ENCODE measurements around the gene NCBP3. TPM values are rescaled to one million over a fixed set of nuclear protein-coding genes. Genes with fewer than 3 reads are reported as not detected.

Gene NCBP3
- total RNA-seq, 2 donors from 2014 or later, result 14.8 to 370 TPM

GRCh38 chr17:3880983-3881382 lies 34.9 kb upstream of the NCBP3 start:
- Histone ChIP-seq H3K9me3 (no peaks in the 10 kb centered on the region), H3K4me1 (replicated peaks) (no peaks in the 10 kb centered on the region), H3K36me3 (no peaks in the 10 kb centered on the region)

GRCh38 chr17:3879591-3880417 lies 33.8 kb upstream of the NCBP3 start:
- no peak overlapping the region for H3K27ac ChIP-seq
- intact Hi-C loops (cut with DNase I), result no loop called here
- H3K9me3 ChIP-seq, result no peaks in the 10 kb centered on the region
- DNase-seq (ENCODE audit: low spot score), result no peak
- TF ChIP-seq CTCF (IDR thresholded peaks at IDR 0.05) (no peak), POLR2AphosphoS5 (IDR thresholded peaks at IDR 0.05) (no peak), POLR2A (IDR thresholded peaks at IDR 0.05) (no peak)
- no peaks in the 10 kb centered on the region for H3K36me3 ChIP-seq
- H3K27me3 ChIP-seq (replicated peaks; ENCODE audit: insufficient read depth), result no peaks in the 10 kb centered on the region
- no peaks in the 10 kb centered on the region for H3K4me1 ChIP-seq (replicated peaks)
- 53% methylated on average over 24 of the region's 25 CpGs for WGBS
- no peak overlapping the region for H3K4me3 ChIP-seq

More at GRCh38 chr17:3880983-3881382, 34.9 kb upstream of the NCBP3 start:
- Histone ChIP-seq H3K4me3 (no peak overlapping the region), H3K27ac (no peak overlapping the region), H3K27me3 (replicated peaks; ENCODE audit: insufficient read depth) (no peaks in the 10 kb centered on the region)
- intact Hi-C loops (cut with DNase I), result no loop called here
- no peak for TF ChIP-seq CTCF (IDR thresholded peaks at IDR 0.05)
- no peak for TF ChIP-seq POLR2A (IDR thresholded peaks at IDR 0.05)
- TF ChIP-seq POLR2AphosphoS5 (IDR thresholded peaks at IDR 0.05), result no peak
- WGBS, result 95% methylated on average over 7 of the region's 7 CpGs
- no peak for DNase-seq (ENCODE audit: low spot score)

- no peak for TF ChIP-seq POLR2AphosphoS5 (IDR thresholded peaks at IDR 0.05)
- TF ChIP-seq CTCF (IDR thresholded peaks at IDR 0.05), result no peak
- TF ChIP-seq POLR2A (IDR thresholded peaks at IDR 0.05), result no peak
- DNase-seq (ENCODE audit: low spot score), result no peak
- intact Hi-C loops (cut with DNase I), result no loop called here
- 44% methylated on average over 5 of the region's 5 CpGs for WGBS
- H3K36me3 ChIP-seq, result no peaks in the 10 kb centered on the region
- H3K27me3 ChIP-seq (replicated peaks; ENCODE audit: insufficient read depth), result no peaks in the 10 kb centered on the region
- H3K4me1 ChIP-seq (replicated peaks), result no peaks in the 10 kb centered on the region
- H3K4me3 ChIP-seq, result no peak overlapping the region
- no peaks in the 10 kb centered on the region for H3K9me3 ChIP-seq
- no peak overlapping the region for H3K27ac ChIP-seq
Observed at GRCh38 chr17:3879186-3879585, 33.1 kb upstream of the NCBP3 start.

DNA sequence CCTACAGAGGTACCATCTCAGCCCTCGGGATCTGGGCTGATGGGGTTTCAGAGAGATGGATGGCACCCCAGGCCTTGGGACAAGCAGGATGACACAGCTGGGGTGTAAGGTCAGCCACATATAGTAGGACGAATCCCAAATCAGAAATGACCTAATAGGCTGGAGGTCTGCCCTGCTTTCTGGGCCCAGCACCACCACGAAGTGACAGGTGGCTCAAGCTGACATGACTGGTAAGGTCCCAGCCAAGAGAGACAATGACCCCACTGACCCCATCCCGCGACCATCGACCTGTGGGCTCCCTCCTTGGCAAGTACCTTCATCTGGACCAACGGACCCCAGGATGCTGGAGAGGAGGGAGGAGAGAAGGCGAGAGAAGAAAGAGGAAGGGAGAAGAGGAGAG lies 31.2 kb upstream of the NCBP3 start:
- Histone ChIP-seq H3K27ac (no peak overlapping the region), H3K36me3 (no peaks in the 10 kb centered on the region), H3K4me3 (no peak overlapping the region), H3K4me1 (replicated peaks) (no peaks in the 10 kb centered on the region), H3K9me3 (no peaks in the 10 kb centered on the region), H3K27me3 (replicated peaks; ENCODE audit: insufficient read depth) (no peaks in the 10 kb centered on the region)
- TF ChIP-seq CTCF (IDR thresholded peaks at IDR 0.05) (no peak), POLR2AphosphoS5 (IDR thresholded peaks at IDR 0.05) (no peak), POLR2A (IDR thresholded peaks at IDR 0.05) (no peak)
- 88% methylated on average over 8 of the region's 8 CpGs for WGBS
- DNase-seq (ENCODE audit: low spot score), result no peak
- intact Hi-C loops (cut with DNase I), result no loop called here

GRCh38 chr17:3875317-3875716 lies 29.3 kb upstream of the NCBP3 start:
- H3K9me3 ChIP-seq, result no peaks in the 10 kb centered on the region
- no peaks in the 10 kb centered on the region for H3K36me3 ChIP-seq
- no peak for DNase-seq (ENCODE audit: low spot score)
- TF ChIP-seq CTCF (IDR thresholded peaks at IDR 0.05), result no peak
- TF ChIP-seq POLR2A (IDR thresholded peaks at IDR 0.05), result no peak
- no peak for TF ChIP-seq POLR2AphosphoS5 (IDR thresholded peaks at IDR 0.05)
- 95% methylated on average over 7 of the region's 7 CpGs for WGBS
- H3K27ac ChIP-seq, result no peak overlapping the region
- intact Hi-C loops (cut with DNase I), result no loop called here
- H3K4me1 ChIP-seq (replicated peaks), result no peaks in the 10 kb centered on the region
- no peaks in the 10 kb centered on the region for H3K27me3 ChIP-seq (replicated peaks; ENCODE audit: insufficient read depth)
- H3K4me3 ChIP-seq, result no peak overlapping the region

All from prostate gland (tissue), 2 donors.